Endothelial cell of umbilical vein (primary cell): ENCODE results near the gene PRR14. TPM values are rescaled to one million over a fixed set of nuclear protein-coding genes. Genes with fewer than 3 reads are reported as not detected.

ENCODE experiments used
- BruUV-seq: library from RNA; stranded (reverse); fragments of 400-500 nt; replicated peaks from 2 replicates; lab custom pipeline; 2021; lab: Mats Ljungman, UMichigan
- CTCF ChIA-PET: fragments of 300-600, 350-600 bp; sonication (Branson Sonifier 250); formaldehyde crosslinking; loops from one replicate; lab custom pipeline; 2021; ENCODE audit warnings: antibody characterized with exemption, inconsistent platforms; lab: Charles Lee
- POLR2A ChIA-PET: fragments of 300-600, 350-600 bp; sonication (Branson Sonifier 250); formaldehyde crosslinking; loops from one replicate; lab custom pipeline; 2021; ENCODE audit warnings: antibody characterized with exemption, inconsistent platforms; lab: Charles Lee
- DNase-seq: peaks from one replicate; pipeline ENCODE4 v3.0.0-alpha.2; 2011; ENCODE audit warnings: low read depth, low spot score
- FAIRE-seq: peaks from 2 replicates; lab custom pipeline; 2011; peaks lifted over from hg19 to GRCh38; lab: Jason Lieb, UNC
- H2AFZ ChIP-seq: 2 replicates; pipeline ENCODE4 v1.6.0; 2012; ENCODE audit warnings: low read depth, low read length, control low read depth, inconsistent platforms
- H3K27ac ChIP-seq: 2 replicates; pipeline ENCODE4 v1.5.1; 2011; ENCODE audit warnings: low read depth, mild to moderate bottlenecking, control low read depth, low read length, moderate library complexity; ENCODE audit not compliant: insufficient read depth
- H3K27me3 ChIP-seq, 2 experiments: 2 replicates each; pipeline versions ENCODE4 v1.6.0 to v1.6.1; 2011; ENCODE audit warnings: low read length in 2 of 2, mixed read lengths in 1 of 2; ENCODE audit not compliant: control insufficient read depth in 2 of 2, insufficient read depth in 2 of 2
- H3K36me3 ChIP-seq, 2 experiments: 2 replicates in 1 of 2; 3 replicates in 1 of 2; pipeline ENCODE4 v1.5.1; 2011; ENCODE audit warnings: low read length in 2 of 2, mild to moderate bottlenecking in 1 of 2, moderate library complexity in 1 of 2; ENCODE audit not compliant: control insufficient read depth in 2 of 2, insufficient read depth in 2 of 2; ENCODE audit errors: extremely low read depth in 1 of 2
- H3K4me1 ChIP-seq: 3 replicates; pipeline ENCODE4 v1.5.1; 2011; ENCODE audit warnings: mild to moderate bottlenecking, low read length; ENCODE audit not compliant: control insufficient read depth, insufficient read depth; ENCODE audit errors: extremely low read depth
- H3K4me2 ChIP-seq: 2 replicates; pipeline ENCODE4 v1.6.1; 2011; ENCODE audit warnings: low read length, control low read depth, mixed read lengths; ENCODE audit not compliant: insufficient read depth
- H3K4me3 ChIP-seq, 3 experiments: fragments of 200-600 bp in 1 of 3; sonication (generic), shearing (Covaris generic) in 1 of 3; replicated peaks in 1 of 3; 2 replicates each; pipeline ENCODE4 v1.5.1; 2011 to 2016; ENCODE audit warnings: control low read depth in 3 of 3, low read length in 3 of 3, mild to moderate bottlenecking in 2 of 3, inconsistent platforms in 1 of 3, low read depth in 1 of 3, moderate library complexity in 1 of 3; ENCODE audit not compliant: insufficient read depth in 1 of 3
- H3K79me2 ChIP-seq: 2 replicates; pipeline ENCODE4 v1.6.0; 2012; ENCODE audit warnings: low read length, inconsistent platforms; ENCODE audit not compliant: control insufficient read depth, insufficient read depth
- H3K9ac ChIP-seq: replicated peaks from 2 replicates; pipeline ENCODE3; 2011; ENCODE audit warnings: low read length, control low read depth; ENCODE audit not compliant: insufficient read depth; ENCODE audit errors: extremely low read depth
- H3K9me1 ChIP-seq: replicated peaks from 3 replicates; pipeline ENCODE4 v1.6.0; 2011; ENCODE audit warnings: mild to moderate bottlenecking, low read length; ENCODE audit not compliant: control insufficient read depth, insufficient read depth; ENCODE audit errors: extremely low read depth
- H3K9me3 ChIP-seq: replicated peaks from 2 replicates; pipeline ENCODE4 v1.5.1; 2012; ENCODE audit warnings: low read length, inconsistent platforms; ENCODE audit not compliant: control insufficient read depth, insufficient read depth
- H4K20me1 ChIP-seq: replicated peaks from 2 replicates; pipeline ENCODE3; 2011; ENCODE audit warnings: mild to moderate bottlenecking, low read length; ENCODE audit not compliant: control insufficient read depth, insufficient read depth; ENCODE audit errors: extremely low read depth
- EZH2 ChIP-seq: IDR thresholded peaks from 2 replicates; pipeline ENCODE4 v1.6.1; 2012; ENCODE audit warnings: borderline replicate concordance, low read depth, mild to moderate bottlenecking, moderate library complexity, low read length, inconsistent platforms; ENCODE audit not compliant: severe bottlenecking
- FOS ChIP-seq: IDR thresholded peaks from 2 replicates; pipeline ENCODE4 v1.6.1; 2011; ENCODE audit warnings: mild to moderate bottlenecking, low read length, moderate library complexity, borderline replicate concordance; ENCODE audit not compliant: insufficient read depth
- GATA2 ChIP-seq: IDR thresholded peaks from 2 replicates; pipeline ENCODE4 v1.7.0; 2011; ENCODE audit warnings: low read depth, mild to moderate bottlenecking, moderate library complexity, mixed read lengths, low read length; ENCODE audit not compliant: insufficient read length, insufficient read depth
- JUN ChIP-seq: IDR thresholded peaks from 2 replicates; pipeline ENCODE4 v1.6.1; 2011; ENCODE audit warnings: borderline replicate concordance, low read depth; ENCODE audit not compliant: insufficient read length, insufficient read depth
- MYC ChIP-seq: IDR thresholded peaks from one replicate; pipeline ENCODE4 v1.6.1; 2011; ENCODE audit warnings: mild to moderate bottlenecking, low read depth, low read length
- POLR2A ChIP-seq: IDR thresholded peaks from 2 replicates; pipeline ENCODE4 v1.6.1; 2012; ENCODE audit warnings: low read depth, mild to moderate bottlenecking, control low read depth, low read length
- POLR2AphosphoS5 ChIP-seq: IDR thresholded peaks from 2 replicates; pipeline ENCODE4 v1.6.1; 2012; ENCODE audit warnings: low read depth, mild to moderate bottlenecking, control low read depth, low read length, moderate library complexity; ENCODE audit not compliant: insufficient read depth
- dilution Hi-C: fragments of 300-500 bp; cut with MboI; formaldehyde crosslinking; loops from one replicate; pipeline ENCODE4 v1.15.0; 2019; ENCODE audit warnings: low sequenced_read_pairs; ENCODE audit not compliant: extremely low pct_ligation_motif_present
- intact Hi-C: fragments of 100-400 bp; cut with micrococcal nuclease; formaldehyde crosslinking; loops from one replicate; pipeline ENCODE4 v1.10.0; 2022
- polyA plus RNA-seq, 4 experiments: library from polyadenylated mRNA; depleted of rRNA in 3 of 4; stranded (reverse) in 3 of 4; unstranded in 1 of 4; fragments of >200 nt; gene quantifications; 2 replicates each; pipeline versions ENCODE4 v1.2.1 to v1.2.3, GENCODE V29; 2011 to 2012; ENCODE audit warnings: missing spikeins in 1 of 4
- total RNA-seq: library from RNA; stranded (reverse); gene quantifications from 2 replicates; pipeline ENCODE4 v1.2.3, GENCODE V29; 2021
- TF ChIP-seq, protein P1 (sequence below), 2 donors: IDR thresholded peaks; 1 replicate in 1 of 2; 2 replicates in 1 of 2; pipeline ENCODE4 v1.5.1; 2011; ENCODE audit warnings: low read length in 2 of 2, mild to moderate bottlenecking in 2 of 2, moderate library complexity in 2 of 2, control low read depth in 1 of 2, inconsistent platforms in 1 of 2, low read depth in 1 of 2; ENCODE audit not compliant: insufficient read depth in 1 of 2; ENCODE audit errors: extremely low read depth in 1 of 2
- TF ChIP-seq, protein P2 (sequence below): IDR thresholded peaks from 2 replicates; pipeline ENCODE4 v1.6.1; 2011; ENCODE audit not compliant: insufficient read depth, insufficient read length

PRR14 gene
- total and polyA plus RNA-seq, 2 donors (not counting 3 experiments of a cell fraction or from before 2014, with no cell fraction given): 17.0 to 70.0 TPM

DNA sequence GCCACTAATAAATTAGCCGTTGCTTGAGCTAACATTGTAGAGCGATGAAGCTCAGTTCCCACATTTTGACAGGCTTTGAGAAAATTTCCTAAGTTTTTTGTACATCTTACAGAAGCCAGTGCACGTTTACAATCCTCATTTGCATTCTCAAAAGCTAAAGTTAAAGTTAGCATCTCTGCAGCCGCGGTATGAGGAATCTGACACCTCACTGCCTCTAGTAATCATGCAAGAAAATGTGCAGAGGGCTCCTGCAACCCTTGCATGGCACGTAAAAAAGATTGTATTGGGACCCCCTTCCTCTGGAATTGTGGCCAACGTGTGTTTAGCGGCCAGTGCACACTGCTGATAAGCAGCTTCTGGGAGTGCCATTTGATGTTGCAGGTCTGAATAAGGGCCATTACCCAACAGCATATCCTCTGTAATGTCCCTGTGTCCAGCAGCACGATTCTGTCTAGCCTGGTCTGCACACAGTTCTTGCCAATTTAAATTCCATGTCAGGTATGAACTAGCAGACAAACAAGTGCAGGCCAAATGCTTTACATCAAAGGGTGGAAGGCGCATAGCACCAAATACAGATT lies 28.2 kb upstream of the PRR14 start:
- no peak overlapping the region for H3K27ac ChIP-seq
- ChIA-PET CTCF (interaction anchor here (1.8 kb wide), 1 partner anchor 24 kb away, joined by 4 read pairs; no protein-coding TSS in a partner anchor), POLR2A (no interaction called here)

More for the DNA sequence above, 28.2 kb upstream of the PRR14 start:
- FAIRE-seq (no peak), DNase-seq (no peak)
- intact Hi-C loops (no loop called here), dilution Hi-C loops (no loop called here)
- Histone ChIP-seq H3K4me3 (no peak overlapping the region), H3K4me1 (no peaks in the 10 kb centered on the region), H3K9me1 (no peaks in the 10 kb centered on the region), H4K20me1 (no peaks in the 10 kb centered on the region), H3K79me2 (no peaks in the 10 kb centered on the region), H3K27me3 (peaks cover 12% of the 10 kb centered on the region in 2 experiments), H2AFZ (no peak overlapping the region), H3K9ac (no peak overlapping the region), H3K36me3 (no peaks in the 10 kb centered on the region), H3K9me3 (no peaks in the 10 kb centered on the region), H3K4me2 (no peak overlapping the region)
- TF ChIP-seq POLR2AphosphoS5 (no peak), POLR2A (no peak), EZH2 (no peak), FOS (no peak), JUN (no peak), MYC (no peak), GATA2 (no peak)
- TF ChIP-seq, protein P1, sequence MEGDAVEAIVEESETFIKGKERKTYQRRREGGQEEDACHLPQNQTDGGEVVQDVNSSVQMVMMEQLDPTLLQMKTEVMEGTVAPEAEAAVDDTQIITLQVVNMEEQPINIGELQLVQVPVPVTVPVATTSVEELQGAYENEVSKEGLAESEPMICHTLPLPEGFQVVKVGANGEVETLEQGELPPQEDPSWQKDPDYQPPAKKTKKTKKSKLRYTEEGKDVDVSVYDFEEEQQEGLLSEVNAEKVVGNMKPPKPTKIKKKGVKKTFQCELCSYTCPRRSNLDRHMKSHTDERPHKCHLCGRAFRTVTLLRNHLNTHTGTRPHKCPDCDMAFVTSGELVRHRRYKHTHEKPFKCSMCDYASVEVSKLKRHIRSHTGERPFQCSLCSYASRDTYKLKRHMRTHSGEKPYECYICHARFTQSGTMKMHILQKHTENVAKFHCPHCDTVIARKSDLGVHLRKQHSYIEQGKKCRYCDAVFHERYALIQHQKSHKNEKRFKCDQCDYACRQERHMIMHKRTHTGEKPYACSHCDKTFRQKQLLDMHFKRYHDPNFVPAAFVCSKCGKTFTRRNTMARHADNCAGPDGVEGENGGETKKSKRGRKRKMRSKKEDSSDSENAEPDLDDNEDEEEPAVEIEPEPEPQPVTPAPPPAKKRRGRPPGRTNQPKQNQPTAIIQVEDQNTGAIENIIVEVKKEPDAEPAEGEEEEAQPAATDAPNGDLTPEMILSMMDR (IDR thresholded peaks at IDR 0.05; ENCODE audit: extremely low read depth in 1 of 2, insufficient read depth in 1 of 2, low read depth in 1 of 2, low read length in 2 of 2): no peak
- TF ChIP-seq, protein P2, sequence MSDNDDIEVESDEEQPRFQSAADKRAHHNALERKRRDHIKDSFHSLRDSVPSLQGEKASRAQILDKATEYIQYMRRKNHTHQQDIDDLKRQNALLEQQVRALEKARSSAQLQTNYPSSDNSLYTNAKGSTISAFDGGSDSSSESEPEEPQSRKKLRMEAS: no peak
- BruUV-seq: no TSS peak
